GM18502 (cell line): Measurements from ENCODE around the gene PAQR8.

Source experiments
- ATAC-seq: cut with Tn5 transposase; IDR thresholded peaks from one replicate; pipeline ENCODE4 v1.9.1; 2021; ENCODE audit warnings: mild to moderate bottlenecking; ENCODE audit not compliant: unreplicated experiment, poor library complexity

The PAQR8 gene

DNA sequence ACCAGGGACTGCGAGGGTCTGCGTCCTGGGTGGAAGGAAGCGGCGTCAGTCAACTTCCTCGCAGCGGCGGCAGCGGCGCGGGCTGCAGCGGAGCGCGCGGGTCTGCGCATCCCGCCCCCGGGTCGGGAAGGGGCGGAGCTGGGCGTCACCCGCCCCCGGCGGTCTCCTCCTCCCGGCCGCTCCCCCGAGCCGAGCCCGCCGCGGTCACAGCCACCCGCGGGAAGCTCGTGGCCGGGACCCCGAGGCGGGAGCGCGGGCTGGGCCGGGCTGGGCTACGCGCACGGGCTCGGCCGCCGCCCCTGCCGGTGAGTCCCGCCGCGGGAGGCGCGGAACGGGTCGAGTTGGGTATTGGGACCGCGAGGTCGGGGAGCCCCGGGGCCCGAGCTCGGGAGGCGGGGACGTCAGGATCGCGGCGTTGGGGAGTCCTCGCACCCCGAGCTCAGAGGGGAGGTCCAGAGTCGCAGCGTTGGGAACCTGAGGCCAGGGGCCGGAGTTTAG lies at the start of gene PAQR8:
Gene PAQR8 (plus strand): TSS at position 207 of the 498 bp plus-strand sequence. CDS start 41,063 bp downstream, outside the sequence.
- peak; percentile 87 for ATAC-seq

- ATAC-seq, result no peak
Measured at GRCh38 chr6:52312461-52312860, 49.5 kb upstream of the PAQR8 start.

GRCh38 chr6:52314752-52315151 lies 47.2 kb upstream of the PAQR8 start:
- no peak for ATAC-seq

DNA sequence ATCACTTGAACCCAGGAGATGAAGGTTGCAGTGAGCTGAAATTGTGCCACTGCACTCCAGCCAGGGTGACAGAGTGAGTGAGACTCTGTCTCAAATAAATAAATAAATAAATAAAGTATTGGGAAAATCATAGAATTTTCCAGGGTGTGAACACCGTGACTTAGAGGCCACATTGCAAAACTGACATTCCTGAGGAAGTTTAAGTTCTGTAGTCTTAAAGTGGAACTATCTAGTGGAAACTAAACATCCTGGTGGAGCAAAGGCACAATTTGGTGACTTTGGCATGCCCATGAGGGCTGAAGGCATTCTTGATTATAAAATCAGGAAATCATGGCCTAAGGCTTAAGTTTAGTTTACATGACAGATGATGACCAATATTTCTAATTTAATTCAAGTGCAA lies 44.7 kb upstream of the PAQR8 start:
- ATAC-seq, result no peak

DNA sequence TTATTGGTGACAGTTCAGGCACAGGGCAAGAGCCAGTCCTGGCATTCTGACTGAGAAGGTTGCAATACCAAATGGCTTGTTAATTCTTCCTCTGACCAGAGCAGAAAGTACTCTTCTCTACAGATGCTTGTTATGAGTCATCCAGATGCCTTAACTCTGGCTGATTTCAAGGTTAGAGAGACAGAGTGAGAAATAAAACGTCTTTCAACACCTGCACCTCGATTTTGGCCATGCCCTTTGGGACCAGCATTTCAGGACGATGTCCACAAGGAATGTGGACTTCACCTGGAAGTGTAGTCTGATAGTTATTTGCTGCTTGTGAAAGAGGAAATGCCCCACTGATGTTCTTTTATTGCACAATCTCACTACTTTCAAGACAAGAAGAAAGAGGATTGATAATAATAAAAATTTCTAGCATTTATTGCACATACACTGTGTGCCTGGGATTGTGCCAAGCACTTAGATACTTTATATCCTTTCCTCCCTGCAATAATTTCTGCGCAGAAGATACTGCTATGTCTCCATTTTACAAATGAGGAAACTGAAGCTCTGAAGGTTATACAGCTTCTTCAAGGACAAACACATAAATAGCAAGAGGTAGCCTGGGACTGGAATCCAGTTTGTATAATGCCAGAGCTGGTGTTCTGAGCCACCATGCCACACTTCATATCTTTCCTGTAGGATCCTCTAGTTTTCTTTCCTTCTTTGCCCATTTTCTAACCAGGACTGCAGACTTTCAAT lies 43.9 kb upstream of the PAQR8 start:
- ATAC-seq, result peak; percentile 100

DNA sequence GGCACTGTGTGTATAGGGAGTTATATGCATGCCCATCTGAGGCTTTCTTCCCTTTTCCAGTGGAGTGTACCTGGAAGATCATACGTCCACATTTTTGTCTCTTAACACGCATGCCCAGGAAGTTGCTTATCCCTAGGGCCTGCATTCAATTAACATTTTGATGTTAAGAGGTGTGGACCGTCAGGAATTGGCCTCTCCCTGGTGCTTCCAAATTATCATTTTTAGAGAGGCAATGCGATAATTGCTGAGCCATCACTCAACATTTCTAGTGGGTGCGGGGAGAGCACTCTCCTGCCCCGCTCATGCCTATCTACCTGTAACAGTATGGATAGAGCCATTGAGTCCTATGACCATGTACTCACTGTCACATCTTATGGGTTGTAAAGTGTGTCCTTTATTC lies 37.8 kb upstream of the PAQR8 start:
- ATAC-seq, result no peak

GRCh38 chr6:52325695-52326471 lies 36.1 kb upstream of the PAQR8 start:
- no peak for ATAC-seq

DNA sequence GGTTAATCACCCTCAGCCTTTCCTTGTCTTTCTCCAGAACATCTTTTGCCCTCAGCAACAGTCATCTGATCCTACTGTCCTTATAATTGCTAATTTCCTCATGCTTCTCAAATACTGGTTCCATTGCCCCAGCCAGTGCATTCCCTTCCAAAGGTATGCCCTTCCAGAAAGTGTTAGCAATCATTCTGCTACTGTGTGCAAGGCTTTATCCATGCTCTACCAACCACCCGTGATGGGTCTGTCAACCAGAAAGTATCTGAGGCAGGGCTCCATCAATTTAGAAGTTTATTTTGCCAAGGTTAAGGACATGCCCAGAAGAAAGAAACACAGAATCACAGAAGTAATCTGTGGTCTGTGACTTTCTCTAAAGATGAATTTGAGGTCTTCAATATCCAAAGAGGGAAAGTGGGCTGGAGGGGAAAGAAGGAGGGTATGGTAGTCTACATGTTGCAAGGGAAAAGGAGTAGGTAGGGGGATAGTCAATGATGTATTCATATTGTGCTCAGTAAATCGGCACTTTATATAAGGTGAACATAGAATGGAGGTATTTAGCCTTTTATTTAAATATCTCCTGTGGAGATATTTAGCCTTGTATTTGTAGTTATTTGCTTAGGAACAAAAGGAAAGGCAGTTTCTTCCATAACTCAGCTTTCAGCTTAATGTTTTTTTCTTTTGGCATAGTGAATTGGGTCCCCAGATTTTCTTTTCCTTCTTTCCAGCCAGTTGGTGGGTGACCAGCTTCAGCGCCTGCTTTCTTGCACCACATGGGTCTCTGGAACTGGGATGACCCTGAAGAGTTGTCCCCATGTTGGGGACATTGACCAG lies 35.2 kb upstream of the PAQR8 start:
- ATAC-seq, result no peak

DNA sequence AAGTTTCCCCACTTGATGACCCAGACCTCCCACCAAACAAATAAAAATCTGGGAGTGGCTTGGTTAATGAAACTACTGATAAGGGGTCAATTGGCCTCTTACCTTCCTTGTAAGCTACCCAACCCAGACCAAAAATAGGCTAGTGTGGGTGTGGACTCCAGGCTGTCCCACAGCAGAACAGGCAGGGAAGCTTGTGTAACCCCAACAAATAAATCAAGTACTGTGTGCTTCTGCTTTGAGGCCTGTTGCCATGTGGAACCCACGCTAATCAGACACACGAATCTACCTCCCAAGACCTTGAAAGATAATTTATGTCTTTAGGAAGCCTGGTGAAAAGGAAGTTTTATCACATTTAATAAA lies 33.7 kb upstream of the PAQR8 start:
- no peak for ATAC-seq

DNA sequence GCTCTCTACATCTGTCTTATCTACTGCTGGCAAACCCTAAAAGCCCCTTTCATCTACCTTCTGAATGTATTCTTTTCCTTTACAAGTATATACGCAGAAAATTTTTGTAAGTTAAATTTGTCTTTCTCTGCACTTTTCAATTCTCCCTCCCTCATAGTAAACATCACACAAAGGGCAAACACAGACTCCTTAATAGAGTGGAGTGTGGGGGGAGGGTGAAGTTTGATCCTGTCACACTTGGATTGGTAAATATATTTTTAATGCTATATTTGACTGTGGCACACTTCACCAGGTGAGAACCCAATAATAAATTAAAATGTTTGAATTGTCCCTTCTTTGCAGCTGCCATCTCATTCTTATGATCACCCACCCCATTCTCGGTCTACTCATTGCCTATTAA lies 33.2 kb upstream of the PAQR8 start:
- no peak for ATAC-seq

GRCh38 chr6:52330470-52330869 lies 31.5 kb upstream of the PAQR8 start:
- ATAC-seq, result no peak

GRCh38 chr6:52331793-52332457 lies 30.0 kb upstream of the PAQR8 start:
- ATAC-seq, result no peak

DNA sequence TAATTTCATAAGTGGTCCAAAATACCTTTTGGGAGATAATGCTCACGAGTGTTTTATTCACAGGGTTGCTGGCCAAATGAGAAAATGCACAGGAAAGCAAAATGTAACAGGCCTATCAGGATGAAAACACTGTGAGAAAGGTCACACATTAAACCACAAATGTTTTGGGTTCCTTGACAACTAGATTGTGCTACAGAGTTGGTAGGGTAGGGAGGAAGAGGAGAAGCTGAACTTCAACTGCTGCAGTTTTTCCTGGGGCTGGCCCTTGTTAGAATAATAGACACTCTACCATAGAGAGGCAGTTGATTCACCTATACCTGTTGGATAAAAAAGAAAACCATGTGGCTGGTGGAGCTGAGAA lies 28.1 kb upstream of the PAQR8 start:
- no peak for ATAC-seq

GRCh38 chr6:52335576-52335975 lies 26.4 kb upstream of the PAQR8 start:
- no peak for ATAC-seq

DNA sequence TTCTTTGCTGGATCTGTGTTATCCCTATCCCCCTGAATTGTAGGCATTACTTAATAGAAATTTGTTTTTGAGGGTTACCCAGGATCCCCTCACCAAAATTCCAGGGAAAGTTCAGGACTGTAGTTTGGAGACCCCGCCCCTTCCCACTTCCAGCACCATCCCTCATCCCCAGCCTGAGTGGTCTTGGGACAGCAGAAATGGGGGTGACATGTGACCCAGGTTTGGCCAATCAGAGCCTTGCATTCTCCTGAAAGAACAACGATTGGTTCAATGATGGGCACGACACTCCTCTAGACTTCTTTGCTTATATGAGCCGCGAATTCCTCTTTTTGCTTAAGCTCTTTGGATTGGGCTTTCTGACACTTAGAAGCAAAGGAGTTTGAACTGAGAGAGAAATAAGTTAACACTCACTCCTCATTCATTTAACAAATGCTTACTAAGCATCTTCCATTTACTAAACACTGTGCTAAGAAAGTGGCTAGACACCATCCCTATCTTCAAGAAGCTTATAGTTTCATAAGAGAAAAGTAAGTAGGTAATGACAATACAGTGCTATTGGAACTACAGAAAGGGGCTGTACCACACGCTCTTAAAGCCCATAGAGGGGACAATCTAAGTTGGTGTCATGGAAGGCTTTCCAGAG lies 24.9 kb upstream of the PAQR8 start:
- ATAC-seq, result peak; percentile 7

DNA sequence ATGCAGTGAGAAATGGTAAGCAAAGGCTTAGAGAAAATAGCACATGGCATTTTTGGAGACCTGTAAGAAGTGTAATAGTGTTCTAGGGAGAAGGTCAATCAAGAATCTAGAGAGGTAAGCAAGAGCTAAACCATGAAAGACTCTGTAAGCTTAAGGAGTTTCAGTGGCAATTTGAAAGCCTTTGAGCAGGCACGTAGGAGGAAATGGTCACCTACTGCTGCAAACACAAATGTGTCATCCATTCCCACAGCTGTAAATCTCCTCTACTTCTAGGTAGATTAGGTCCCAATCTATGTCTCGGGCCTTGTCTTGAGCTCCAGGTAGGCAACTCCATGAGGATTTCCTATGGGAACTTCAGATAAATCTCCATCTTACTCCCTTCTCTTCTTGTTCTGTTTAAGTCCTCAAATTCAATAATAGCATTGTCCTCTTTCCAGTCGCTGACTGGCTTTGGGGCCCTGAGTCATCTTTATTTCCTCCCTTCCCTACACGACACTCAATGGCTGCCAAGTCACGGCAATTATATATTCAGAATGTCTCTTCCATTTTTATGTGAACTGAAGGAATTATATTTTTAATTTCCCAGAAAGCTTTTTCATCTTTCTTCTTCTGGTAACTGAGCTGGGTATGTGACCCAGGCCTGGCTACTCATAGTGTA lies 24.2 kb upstream of the PAQR8 start:
- peak; percentile 76 for ATAC-seq

DNA sequence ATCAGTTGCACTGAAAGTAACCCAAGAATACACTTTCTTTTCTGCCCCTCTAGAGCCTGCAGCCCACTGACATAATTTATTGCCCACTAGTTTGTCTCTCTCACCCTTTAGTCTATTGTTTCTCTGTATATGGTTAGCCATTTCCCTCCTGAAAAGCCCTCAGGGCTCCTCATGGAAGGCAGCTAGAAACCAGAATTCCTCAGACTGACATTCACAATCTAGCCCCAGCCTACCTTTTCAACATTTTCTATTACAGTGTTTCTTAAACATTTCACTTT lies 21.4 kb upstream of the PAQR8 start:
- ATAC-seq, result no peak

DNA sequence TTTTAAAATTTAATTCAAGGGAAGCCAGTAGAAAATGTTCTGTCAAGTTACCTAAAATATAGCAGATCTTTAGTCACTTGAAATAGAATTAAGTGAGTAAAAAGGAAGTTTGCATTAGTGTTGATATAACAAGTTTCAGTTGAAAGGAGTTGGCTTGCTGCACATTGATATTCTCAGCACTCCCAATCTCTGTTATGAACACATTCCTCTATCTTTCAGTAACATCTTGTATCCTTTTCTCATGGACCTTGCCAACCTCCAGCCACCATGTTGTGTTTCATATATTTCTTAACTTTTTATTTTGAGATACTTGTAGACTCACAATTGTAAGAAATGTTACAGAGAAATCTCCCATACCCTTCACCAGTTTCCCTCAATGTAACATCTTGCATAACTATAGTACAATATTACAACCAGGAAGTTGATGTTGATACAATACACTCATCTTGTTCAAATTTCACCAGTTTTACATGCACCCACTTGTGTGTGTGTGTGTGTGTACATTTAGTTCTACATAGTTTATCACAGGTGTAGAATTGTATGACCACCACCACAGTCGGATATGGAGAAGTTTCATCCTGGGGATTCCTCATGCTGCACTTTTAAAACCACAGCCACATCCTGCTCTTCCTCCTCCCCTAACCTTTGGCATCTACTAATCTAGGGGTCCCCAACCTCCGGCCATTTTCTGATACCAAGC lies 20.2 kb upstream of the PAQR8 start:
- no peak for ATAC-seq

DNA sequence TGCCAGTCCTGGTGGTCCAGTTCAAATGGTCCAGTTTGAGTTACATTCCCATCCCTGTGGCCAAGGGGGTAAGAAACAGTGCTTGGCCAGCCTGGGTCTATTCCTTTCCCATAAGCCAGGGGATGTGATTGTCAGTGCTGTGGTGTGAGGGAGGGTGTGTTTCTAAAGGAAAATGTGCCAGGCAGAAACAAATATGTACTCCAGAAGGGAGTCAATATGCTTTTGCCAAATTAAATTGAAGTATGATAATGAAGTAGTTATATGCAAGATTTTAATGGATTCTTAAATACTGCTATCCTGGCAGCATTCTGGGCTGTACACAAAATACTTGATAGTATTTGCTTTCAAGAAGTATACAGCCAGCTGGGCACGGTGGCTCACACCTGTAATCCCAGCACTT lies 16.6 kb upstream of the PAQR8 start:
- ATAC-seq, result no peak
